HG02610 (cell line): Measurements from ENCODE around the gene PLIN5.
"Not testable (repeated sequence)": the region's sequence is repeated elsewhere in the genome, so short reads cannot be mapped to it uniquely, and the experiment has no call there.

Experiments used
- ATAC-seq: cut with Tn5 transposase; IDR thresholded peaks from one replicate; pipeline ENCODE4 v1.9.1; 2021; ENCODE audit warnings: mild to moderate bottlenecking, moderate library complexity; ENCODE audit not compliant: unreplicated experiment

PLIN5 gene

DNA sequence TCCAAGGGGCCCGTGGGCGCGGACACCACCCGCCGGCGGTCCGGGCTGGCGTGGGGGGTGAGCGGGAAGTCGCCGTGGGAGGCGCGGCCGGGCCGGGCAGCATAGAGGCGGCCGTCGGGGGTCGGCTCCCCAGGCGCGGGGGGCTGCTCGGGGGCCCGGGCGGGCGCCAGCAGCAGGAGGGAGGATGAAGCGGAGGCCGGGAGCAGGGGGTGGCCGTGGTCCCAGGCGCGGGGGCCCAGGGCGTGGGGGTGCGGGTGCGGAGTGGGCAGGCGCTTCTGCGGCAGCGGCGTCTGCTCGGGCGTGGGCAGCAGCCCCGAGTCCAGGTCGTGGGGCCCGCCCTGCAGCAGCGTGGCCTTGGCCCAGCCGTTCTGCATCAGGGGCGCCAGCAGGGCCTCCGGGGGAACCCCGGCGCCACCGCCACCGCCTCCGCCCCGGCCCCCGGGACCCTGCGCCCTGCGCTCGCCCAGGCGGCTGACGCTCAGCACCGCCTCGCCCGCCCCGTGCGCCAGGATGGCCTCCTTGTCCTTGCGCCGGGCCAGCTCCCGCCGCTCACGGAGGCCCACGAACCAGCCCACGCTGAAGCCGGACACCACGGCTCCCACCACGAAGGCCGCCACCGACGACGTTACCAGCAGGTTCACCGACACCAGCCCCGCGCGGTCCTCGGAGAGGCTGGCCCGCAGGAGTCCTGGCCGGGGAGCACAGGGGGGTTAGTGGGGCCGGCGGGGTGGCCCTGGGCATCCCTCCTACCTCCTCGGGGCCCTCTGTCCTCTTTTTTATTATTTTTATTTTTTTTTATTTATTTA, 9.0 kb upstream of the PLIN5 start:
- ATAC-seq: no peak

DNA sequence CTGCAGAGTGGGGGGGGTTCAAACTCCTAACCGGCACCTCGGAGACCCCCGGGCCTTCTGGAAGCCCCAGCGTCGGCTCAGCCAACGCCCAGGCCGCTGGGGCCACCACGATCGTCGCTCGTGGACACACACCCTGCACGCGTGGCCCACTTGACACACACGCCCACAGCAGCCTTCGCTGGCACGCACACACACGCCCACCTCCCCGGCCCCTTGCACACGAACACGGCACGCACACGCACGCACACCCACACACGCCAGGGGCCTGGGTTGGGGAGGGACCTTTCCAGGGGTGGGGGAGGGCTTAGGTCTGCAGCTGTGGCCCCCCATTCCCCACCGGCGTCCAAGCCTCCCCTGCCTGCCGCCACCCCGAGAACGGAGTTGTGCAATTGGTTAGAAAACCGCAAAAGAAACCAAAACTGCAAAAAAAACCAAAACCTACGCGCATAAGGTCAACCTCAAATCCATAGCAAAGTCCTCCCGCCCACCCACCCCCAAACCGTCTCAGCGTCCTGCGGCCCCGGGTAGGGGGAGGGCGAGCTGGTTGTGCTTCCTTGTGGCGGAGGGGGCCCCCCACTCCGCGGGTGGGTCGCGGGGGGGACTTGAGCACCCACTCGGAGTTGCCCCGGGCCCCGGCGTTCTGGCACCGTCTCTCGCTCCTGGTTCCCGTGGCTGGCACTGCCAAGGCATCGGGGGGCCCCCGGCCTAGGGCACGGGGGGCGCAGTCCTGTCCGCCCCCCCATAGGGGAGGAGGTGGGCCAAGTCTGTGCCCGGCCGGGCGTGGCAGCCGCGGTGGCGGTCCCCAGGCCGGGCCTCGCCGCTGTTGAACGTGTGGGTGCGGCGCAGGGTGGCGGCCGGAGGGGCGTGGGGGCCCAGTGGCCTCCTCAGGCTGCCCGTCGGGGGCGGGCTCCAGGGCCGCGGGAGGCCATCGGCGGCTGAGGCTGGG, 8.1 kb upstream of the PLIN5 start:
- ATAC-seq: no peak

DNA sequence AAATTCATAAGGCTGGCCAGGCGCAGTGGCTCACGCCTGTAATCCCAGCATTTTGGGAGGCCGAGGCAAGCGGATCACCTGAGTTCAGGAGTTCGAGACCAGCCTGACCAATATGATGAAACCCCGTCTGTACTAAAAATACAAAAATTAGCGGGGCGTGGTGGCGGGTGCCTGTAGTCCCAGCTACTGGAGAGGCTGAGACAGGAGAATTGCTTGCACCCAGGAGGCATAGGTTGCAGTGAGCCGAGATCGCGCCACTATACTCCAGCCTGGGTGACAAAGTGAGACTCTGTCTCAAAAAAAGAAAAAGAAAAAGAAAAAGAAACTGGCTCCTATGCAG, 6.8 kb upstream of the PLIN5 start:
- not testable (repeated sequence) for ATAC-seq

DNA sequence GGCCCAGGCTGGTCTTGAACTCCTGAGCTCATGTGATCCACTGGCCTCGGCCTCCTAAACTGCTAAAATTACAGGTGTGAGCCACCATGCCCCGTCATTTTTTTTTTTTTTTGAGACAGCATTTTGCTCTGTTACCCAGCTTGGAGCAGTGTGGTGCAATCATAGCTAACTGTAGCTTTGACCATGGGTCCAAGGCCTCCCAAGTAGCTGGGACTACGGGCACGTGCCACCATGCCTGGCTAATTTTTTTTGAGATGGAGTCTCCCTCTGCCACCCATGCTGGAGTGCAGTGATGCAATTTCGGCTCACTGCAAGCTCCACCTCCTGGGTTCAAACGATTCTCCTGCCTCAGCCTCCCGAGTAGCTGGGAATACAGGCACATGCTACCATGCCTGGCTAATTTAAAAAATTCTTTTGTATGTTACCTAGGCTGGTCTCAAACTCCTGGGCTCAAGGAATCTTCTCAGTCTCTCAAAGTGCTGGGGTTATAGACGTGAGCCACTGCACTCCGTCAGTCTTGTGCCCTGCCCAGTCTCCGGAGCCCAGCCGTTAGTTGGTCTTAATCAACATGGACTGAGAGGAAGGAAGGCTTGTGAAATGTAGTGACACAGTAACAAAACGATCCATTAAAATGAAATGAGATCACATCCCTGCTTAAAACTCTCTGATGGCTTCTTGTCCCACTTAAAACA, 6.2 kb upstream of the PLIN5 start:
- no peak for ATAC-seq

DNA sequence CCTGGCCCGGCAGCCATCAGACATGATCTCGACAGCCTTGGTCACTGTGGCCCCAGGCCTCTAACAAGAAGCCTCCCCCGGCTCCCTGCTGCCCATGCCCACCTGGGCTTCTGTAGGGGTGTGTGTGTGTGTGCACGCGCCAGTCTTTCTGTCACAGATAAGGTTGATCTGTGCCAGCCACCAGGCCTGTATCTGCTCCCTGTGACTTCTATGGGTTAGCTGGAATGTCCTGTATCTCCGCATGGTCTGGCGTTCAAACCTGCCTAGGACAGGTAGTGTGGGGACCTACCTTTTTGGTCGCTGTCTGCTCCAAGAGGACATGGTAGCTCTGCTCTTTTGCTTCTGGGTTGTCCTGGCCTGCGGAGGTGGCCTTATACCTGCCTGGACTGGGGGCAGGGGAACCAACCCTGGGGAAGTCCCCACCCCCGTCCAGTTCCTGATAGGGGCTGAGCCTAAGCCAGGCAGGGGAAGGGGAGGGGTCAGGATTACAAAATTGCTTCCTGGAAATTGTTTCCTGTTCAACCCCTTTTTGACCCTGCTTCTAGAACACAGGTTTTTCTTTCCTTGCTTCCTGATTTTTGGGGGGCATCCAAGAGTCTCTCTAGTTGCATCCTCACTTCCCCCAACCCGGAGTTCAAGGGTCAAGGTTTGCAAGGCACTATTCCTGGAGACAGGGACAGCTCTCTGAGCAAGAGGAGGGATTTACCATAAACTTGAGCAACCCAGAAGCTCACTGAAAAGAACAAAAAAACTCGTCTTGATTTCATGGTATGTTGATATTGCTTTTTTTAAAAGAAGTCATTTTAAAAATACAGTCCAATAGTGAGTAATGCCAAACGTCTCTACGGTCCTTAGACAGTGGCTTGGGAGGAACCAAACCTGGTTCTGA, 4.9 kb upstream of the PLIN5 start, which contains the start of gene LRG1:
Gene LRG1 (minus strand): TSS at position 344 of the 889 bp plus-strand sequence. CDS start 23 bp downstream, at position 321.
- no peak for ATAC-seq

DNA sequence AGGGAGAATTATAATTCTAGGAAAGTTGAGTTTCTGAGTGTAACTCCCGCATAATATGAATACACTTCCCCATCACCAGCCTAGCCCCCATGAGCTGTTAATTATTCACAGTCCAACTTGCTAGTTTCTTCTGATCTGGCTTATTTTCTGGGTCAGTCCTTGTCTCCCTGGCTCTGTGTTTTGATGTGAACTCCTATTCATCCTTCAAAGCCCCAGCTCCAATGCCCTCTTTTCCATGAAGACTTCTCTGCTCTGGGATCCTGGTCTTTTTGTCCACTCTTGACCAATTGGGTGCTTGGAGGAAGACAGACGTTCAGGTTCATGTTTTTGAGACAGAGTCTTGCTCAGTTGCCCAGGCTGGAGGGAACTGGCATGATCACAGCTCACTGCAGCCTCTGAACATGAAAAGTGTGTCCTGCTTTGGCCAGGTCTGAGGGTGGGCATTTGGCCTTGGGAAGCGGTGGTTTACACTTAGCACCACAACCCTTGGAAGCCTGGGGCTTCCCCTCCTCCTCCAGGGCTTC, 4.2 kb upstream of the PLIN5 start:
- no peak for ATAC-seq

DNA sequence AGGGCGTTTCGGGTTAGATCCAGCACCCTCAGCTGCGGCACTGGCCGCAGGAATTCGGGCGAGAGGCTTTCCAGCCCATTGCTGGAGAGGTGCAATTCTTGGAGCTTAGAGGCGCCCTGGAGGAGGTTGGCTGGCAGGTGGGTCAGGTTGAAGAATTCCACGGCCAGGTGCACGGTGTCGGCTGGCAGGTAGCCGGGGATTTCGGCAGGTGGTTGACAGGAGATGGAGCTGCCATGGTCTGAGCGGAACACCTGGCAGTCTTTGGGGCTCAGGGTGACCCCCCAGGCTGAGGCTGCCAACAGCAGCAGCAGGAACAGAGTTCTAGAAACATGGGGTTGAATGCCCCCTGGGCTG, 3.6 kb upstream of the PLIN5 start:
- no peak for ATAC-seq

DNA sequence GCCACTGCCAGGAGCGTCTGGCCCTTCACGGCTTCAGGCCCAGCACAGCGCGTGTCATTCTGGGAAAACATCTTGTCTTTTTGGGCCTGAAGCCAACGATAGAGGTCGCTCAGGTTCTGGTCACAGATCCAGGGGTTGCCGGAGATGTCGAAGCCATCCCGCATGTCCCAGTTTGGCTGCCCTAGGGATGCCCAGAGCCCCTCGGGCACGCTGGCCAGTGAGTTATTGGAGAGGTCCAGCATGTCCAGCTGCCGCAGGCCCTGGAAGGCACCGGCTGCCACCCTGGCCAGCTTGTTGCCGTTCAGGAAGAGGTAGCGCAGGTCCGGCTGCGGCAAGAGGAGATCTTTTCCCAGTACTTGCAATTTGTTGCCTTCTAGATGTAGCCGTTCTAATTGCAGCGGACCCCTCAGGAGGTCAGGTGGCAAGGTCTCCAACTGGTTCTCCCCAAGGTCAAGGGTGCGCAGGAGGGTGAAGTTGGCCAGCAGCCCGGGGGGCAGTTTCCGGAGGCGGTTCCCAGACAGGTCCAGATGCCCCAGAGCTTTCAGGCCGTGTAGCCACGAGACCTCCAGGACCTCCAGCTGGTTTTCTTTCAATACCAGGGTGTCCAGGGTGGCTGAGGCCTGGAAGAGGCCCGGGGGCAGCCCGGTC, 3.1 kb upstream of the PLIN5 start:
- ATAC-seq: no peak

DNA sequence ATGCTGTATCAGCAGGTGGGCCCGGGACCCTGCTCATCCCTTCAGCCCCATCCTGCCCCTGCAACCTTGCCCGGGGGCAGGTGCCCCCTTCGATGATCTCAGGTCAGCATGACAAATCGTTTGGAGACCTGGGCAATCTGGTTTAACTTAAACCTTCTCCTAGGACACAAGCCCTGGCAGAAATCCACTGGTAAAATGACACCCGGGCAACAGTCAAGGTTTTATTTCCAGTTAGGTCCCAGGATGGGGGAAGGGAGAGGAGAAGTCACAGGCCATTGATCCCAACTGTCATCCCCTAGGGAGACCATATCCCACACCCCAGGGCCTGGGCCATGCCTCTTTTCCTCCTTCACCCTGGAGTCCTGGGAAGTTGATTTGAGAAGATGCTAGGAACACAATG, 1.8 kb upstream of the PLIN5 start:
- ATAC-seq: no peak

DNA sequence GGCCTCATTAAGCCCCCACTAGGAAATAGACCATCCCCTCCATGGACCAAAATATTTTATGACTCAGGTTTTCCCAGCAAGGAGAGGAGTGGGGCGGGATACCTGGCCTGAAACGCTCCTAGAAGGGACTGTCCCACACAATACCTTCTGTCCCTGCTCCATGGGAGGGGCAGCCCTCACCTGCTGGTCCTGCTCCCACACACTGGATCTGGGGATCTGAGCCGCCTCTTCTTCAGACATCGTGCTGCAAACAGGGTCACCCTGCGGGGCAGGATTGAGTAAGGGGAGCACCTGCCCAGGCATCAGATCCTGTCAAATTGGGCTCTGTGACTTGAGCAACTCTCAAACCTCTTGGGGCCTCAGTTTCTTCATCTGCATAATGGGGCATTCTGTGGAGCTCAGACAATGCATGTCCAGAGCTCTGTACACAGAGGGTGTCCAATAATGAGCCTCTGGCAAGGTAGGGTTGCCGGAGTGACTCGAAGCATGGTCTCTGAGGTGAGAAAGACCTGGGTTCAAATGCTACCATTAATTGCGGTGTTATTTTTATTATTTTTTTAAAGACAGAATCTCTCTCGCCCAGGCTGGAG, 1.1 kb downstream of the PLIN5 start:
- ATAC-seq: no peak

DNA sequence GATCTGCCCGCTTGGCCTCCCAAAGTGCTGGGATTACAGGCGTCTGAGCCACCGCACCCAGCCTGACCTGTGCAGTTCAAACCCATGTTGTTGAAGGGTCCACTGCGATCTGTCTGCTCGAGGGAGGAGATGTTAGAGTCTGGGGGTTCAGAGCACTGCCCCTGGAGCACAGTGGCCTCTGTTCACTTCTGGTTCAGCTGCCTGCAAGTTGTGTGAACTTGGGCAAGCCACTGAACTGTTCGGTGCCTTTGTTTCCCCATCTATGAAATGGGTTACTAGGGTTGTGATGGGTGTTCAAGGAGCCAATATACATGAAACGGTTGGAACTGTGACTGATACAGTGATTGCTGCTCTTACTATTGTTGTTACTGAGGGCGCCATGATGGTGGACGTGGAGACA, 1.7 kb downstream of the PLIN5 start:
- ATAC-seq: no peak

DNA sequence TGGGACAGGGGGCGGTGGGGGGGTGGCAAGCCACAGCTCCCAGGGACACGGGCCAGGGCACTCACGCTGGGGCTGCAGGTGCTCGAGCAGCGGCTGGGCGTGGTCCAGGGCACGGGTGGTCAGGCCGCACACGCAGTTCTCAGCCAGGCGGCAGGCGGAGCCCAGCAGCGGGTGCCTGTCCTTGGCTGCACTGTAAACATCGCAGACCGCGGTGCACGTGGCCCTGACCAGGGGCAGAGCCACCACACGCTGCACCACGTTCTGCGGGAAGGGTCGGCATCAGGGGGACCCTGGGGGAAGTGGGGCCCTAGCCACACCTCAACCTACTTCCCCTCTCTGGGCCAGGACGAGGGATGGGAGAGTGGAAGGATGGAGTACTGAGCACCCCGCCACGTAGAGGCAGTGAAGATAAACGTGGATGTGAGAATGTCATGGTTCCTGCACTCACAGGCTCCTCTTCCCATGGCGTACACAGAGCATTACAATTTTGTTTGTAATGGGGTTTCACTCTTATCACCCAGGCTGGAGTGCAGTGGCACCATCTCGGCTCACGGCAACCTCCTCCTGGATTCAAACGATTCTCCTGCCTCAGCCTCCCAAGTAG, 3.4 kb downstream of the PLIN5 start:
- ATAC-seq: no peak

DNA sequence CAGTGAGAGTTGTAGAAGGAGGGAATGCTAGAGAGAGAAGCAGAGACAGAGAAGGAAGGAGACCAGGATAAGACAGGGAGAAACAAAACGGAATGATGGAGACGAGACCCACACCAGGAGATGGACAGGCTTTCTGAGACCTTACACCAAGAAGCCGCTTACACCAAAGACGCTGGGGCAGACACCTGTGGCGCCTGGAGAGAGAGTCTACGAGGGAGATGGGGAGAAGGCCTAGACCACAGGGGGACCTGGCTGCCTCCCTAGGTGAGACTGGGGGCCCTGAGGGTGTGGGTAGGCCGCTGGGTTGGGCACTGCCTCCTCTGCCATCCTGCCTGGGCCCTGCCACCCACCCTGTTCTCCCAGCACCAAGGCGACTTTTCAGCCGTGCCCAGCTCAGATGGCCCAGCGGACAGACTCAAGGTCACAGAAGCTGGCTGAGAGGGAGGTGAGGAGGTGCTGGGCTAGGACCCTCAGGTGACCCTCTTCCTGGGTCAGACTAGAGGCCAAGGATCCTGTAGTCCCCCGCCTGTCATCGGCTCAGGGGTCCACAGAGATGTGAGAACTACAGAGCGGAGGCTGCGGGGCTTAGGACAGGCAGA, 5.0 kb downstream of the PLIN5 start:
- no peak for ATAC-seq

DNA sequence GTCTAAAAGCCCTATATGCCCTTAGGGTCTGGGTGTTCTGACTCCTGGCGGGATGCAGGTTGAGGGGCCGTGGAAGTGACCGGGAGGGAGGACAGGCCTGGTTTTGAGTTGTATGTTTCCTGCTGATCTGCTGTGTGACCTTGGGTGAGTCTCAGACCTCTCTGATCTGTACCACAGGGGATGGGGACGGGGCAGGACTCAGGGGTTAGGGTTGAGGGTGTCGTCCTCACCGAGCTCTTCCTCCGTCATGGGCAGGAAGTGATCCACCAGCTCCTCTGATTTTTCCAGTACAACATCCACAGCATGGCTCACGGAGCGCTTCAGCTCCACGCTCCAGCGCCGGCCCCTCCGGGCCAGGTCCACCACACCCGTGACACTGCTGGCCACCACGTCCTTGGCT, 6.2 kb downstream of the PLIN5 start:
- ATAC-seq: no peak

DNA sequence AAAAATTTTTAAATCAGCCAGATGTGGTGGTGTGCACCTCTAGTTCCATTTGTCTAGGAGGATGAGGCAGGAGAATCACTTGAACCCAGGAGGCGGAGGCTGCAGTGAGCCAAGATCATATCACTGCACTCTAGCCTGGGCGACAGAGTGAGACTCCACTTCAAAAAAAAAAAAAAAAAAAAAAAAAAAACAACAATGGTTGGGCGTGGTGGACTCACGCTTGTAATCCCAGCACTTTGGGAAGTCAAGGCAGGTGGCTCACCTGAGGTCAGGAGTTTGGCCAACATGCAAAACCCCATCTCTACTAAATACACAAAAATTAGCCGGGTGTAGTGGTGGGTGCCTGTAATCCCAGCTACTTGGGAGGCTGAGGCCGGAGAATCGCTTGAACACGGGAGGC, 7.6 kb downstream of the PLIN5 start:
- not testable (repeated sequence) for ATAC-seq

DNA sequence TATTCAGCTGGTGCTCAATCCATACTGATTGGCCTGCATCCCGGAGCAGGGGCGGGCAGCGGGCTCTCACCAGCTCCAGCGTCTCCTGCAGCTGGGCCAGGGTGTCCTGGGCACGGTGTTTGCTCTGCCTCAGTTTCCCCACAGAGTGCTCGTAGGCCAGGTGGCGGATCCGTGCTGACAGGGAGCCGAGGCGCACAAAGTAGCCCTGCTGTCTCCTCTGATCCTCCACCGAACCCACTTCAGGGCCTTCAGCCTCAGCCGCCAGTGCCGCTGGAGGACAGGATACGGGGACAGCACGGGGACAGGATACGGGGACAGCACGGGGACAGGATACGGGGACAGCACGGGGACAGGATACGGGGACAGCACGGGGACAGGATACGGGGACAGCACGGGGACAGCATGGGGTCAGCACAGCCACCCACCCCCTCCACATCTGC, 9.4 kb downstream of the PLIN5 start:
- no peak for ATAC-seq

DNA sequence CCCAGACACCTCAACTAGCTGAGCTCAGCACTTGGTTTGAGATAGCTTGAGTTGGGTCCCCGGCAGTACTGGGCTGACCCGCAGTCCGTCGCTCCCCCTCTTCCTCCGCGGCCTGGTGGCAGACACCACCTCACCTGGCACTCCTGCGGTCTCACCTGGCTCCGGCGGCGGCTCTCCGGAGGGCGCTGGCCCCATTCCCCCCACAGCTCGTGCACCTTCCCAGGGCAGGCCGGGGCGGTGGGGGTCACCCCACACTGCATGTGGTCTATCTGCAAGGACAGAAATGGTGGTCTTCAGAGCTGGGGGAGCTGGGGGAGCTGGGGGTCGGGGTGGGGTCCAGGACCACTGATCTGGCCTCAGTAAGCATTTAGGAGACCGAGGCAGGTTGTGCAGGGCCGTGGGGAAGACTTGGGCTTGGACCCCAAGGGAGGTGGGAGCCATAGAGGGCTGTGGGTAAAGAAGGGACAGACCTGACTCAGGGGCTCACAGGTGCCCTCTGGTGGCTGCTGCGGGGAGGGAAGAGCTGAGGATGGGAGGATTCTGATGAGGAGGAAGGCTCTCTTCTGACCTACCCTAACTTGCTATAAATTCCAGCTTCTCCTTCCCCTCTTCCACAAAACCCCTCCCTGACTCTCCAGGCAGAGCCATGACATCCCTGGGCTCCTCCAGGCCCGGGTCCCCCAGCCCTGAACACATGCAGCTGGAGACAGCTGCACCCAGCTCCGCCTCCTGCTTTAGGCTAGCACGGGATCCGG, 10.0 kb downstream of the PLIN5 start:
- ATAC-seq: no peak
